HepG2 (cell line): ENCODE results near the gene RAB28. TPM values are rescaled to one million over a fixed set of nuclear protein-coding genes. Genes with fewer than 3 reads are reported as not detected.
A peak's percentile ranks its signal among the peaks of the same experiment; 100 is the strongest.

ENCODE experiments used
- ATAC-seq: fragments of 200-7000 bp; cut with Tn5 transposase; 3 replicates; pipeline ENCODE4 v1.9.1; 2020; ENCODE audit warnings: mild to moderate bottlenecking, moderate library complexity
- BruUV-seq: library from RNA; stranded (reverse); fragments of 400-500 nt; replicated peaks from 2 replicates; lab custom pipeline; 2021; lab: Mats Ljungman, UMichigan
- CTCF ChIA-PET: fragments of 300-600 bp; formaldehyde crosslinking; extraction: SDS; loops from one replicate; lab custom pipeline; 2021; ENCODE audit warnings: low total read pairs, inconsistent platforms, low intra/inter-chr PET ratio; lab: Yijun Ruan, JAX
- POLR2A ChIA-PET: fragments of 350-600 bp; sonication (Branson Sonifier 250); formaldehyde crosslinking; loops from one replicate; lab custom pipeline; 2020; ENCODE audit warnings: antibody characterized with exemption, inconsistent platforms; lab: Yijun Ruan, JAX
- DNase-seq: peaks from one replicate; pipeline ENCODE4 v3.0.0-alpha.2; 2015; ENCODE audit warnings: low spot score
- FAIRE-seq: peaks from 3 replicates; lab custom pipeline; 2011; peaks lifted over from hg19 to GRCh38; lab: Jason Lieb, UNC
- H2AFZ ChIP-seq: one replicate; pipeline ENCODE4 v1.6.1; 2011; ENCODE audit warnings: low read length, inconsistent platforms
- H3K27ac ChIP-seq: fragments of 300-600 bp; 3 replicates; pipeline ENCODE4 v1.8.0; 2011; ENCODE audit warnings: mixed run types, mild to moderate bottlenecking, mixed read lengths, low read length, inconsistent platforms; ENCODE audit not compliant: insufficient read depth; ENCODE audit errors: extremely low read length
- H3K27me3 ChIP-seq, 2 experiments: fragments of 200-600 bp in 1 of 2; 2 replicates in 1 of 2; 3 replicates in 1 of 2; pipeline versions ENCODE4 v1.6.0 to v1.8.0; 2011; ENCODE audit warnings: low read length in 2 of 2, mild to moderate bottlenecking in 2 of 2, moderate library complexity in 2 of 2, inconsistent platforms in 1 of 2; ENCODE audit not compliant: insufficient read depth in 2 of 2, control insufficient read depth in 1 of 2
- H3K36me3 ChIP-seq, 2 experiments: fragments of 200-600 bp in 1 of 2; replicated peaks in 1 of 2; 2 replicates in 1 of 2; 3 replicates in 1 of 2; pipeline versions ENCODE4 v1.5.1 to v1.8.0; 2011; ENCODE audit warnings: low read length in 2 of 2, inconsistent platforms in 1 of 2; ENCODE audit not compliant: insufficient read depth in 2 of 2, control insufficient read depth in 1 of 2
- H3K4me1 ChIP-seq: 2 replicates; pipeline ENCODE4 v1.5.1; 2012; ENCODE audit warnings: low read length, inconsistent platforms; ENCODE audit not compliant: insufficient read depth
- H3K4me2 ChIP-seq: 2 replicates; pipeline ENCODE4 v1.6.0; 2011; ENCODE audit warnings: low read depth, low read length, inconsistent platforms
- H3K4me3 ChIP-seq, 3 experiments: fragments of 200-600 bp in 1 of 3; sonication (generic), shearing (Covaris generic) in 1 of 3; replicated peaks in 1 of 3; 2 replicates each; pipeline ENCODE4 v1.5.1; 2011 to 2016; ENCODE audit warnings: low read length in 3 of 3, inconsistent platforms in 2 of 3, low read depth in 2 of 3, mild to moderate bottlenecking in 2 of 3, control low read depth in 1 of 3, mixed read lengths in 1 of 3; ENCODE audit not compliant: insufficient read depth in 1 of 3
- H3K79me2 ChIP-seq: one replicate; pipeline ENCODE4 v1.6.1; 2011; ENCODE audit warnings: low read length, inconsistent platforms; ENCODE audit not compliant: insufficient read depth
- H3K9ac ChIP-seq: 2 replicates; pipeline ENCODE4 v1.6.0; 2011; ENCODE audit warnings: mild to moderate bottlenecking, low read depth, low read length, inconsistent platforms; ENCODE audit not compliant: insufficient read depth
- H3K9me3 ChIP-seq: 2 replicates; pipeline ENCODE4 v1.5.1; 2012; ENCODE audit warnings: mild to moderate bottlenecking, low read length
- H4K20me1 ChIP-seq: 2 replicates; pipeline ENCODE4 v1.6.0; 2011; ENCODE audit warnings: inconsistent platforms, mild to moderate bottlenecking, low read length, moderate library complexity; ENCODE audit not compliant: insufficient read depth
- BCL6 ChIP-seq: IDR thresholded peaks from 2 replicates; pipeline ENCODE4 v1.6.1; 2016; ENCODE audit warnings: missing genetic modification reagents, missing compliant biosample characterization
- CEBPB ChIP-seq: IDR thresholded peaks from 2 replicates; pipeline ENCODE4 v1.6.1; 2011; ENCODE audit warnings: low read depth, low read length, improper control_type of control experiment, borderline replicate concordance
- GATAD2A ChIP-seq: IDR thresholded peaks from 2 replicates; pipeline ENCODE4 v1.6.1; 2016
- KAT8 ChIP-seq: IDR thresholded peaks from 2 replicates; pipeline ENCODE4 v1.6.1; 2016; ENCODE audit warnings: missing genetic modification reagents, missing compliant biosample characterization
- MIXL1 ChIP-seq: IDR thresholded peaks from 2 replicates; pipeline ENCODE4 v1.6.1; 2016
- NR2F6 ChIP-seq, 2 experiments: IDR thresholded peaks; 2 replicates each; pipeline ENCODE4 v1.6.1; 2016; ENCODE audit warnings: antibody characterized with exemption in 1 of 2, mild to moderate bottlenecking in 1 of 2
- RARA ChIP-seq: IDR thresholded peaks from 2 replicates; pipeline ENCODE4 v1.6.1; 2016; ENCODE audit warnings: missing genetic modification reagents, missing compliant biosample characterization
- RCOR2 ChIP-seq: IDR thresholded peaks from 2 replicates; pipeline ENCODE4 v1.6.1; 2016; ENCODE audit warnings: missing biosample characterization, missing genetic modification reagents
- THAP11 ChIP-seq: IDR thresholded peaks from 2 replicates; pipeline ENCODE4 v1.6.1; 2016; ENCODE audit warnings: missing biosample characterization, missing genetic modification reagents
- ZMYM4 ChIP-seq: sonication (generic); formaldehyde crosslinking; IDR thresholded peaks from 2 replicates; pipeline ENCODE4 v1.8.1; 2023; ENCODE audit warnings: mild to moderate bottlenecking, missing genetic modification reagents
- ZNF652 ChIP-seq: IDR thresholded peaks from 2 replicates; pipeline ENCODE4 v1.6.1; 2016; ENCODE audit warnings: low read depth, borderline replicate concordance
- ZNF788 ChIP-seq: sonication (generic); formaldehyde crosslinking; IDR thresholded peaks from 2 replicates; pipeline ENCODE4 v1.5.0; 2020; ENCODE audit warnings: mild to moderate bottlenecking, missing genetic modification reagents, borderline replicate concordance
- WGBS: methylation state at CpG from one replicate; pipeline ENCODE4 v1.1.6; 2017; ENCODE audit warnings: low lambda C conversion rate; 5-methylcytosine and 5-hydroxymethylcytosine counted together
- in situ Hi-C: cut with HindIII; loops from 2 replicates; pipeline ENCODE4 v1.10.0; 2017; ENCODE audit warnings: low pct_unique_long_range_greater_than_20kb; ENCODE audit not compliant: extremely low pct_ligation_motif_present
- intact Hi-C: fragments of 100-400 bp; cut with micrococcal nuclease; formaldehyde crosslinking; loops from one replicate; pipeline ENCODE4 v1.10.0; 2022; ENCODE audit not compliant: unreplicated experiment
- polyA plus RNA-seq, 8 experiments: library from polyadenylated mRNA; depleted of rRNA in 3 of 8; stranded (reverse) in 7 of 8; unstranded in 1 of 8; fragments of >200 nt; fragmentation: Illumina TruSeq in 4 of 8; extraction: Trizol in 4 of 8; gene quantifications; 2 replicates each; pipeline versions ENCODE4 v1.2.1 to v1.2.3, GENCODE V29; 2011 to 2016; ENCODE audit warnings: low read depth in 4 of 8, missing spikeins in 1 of 8, mixed read lengths in 1 of 8; ENCODE audit not compliant: insufficient read depth in 1 of 8
- total RNA-seq, 5 experiments: library from RNA; depleted of rRNA; stranded (reverse); fragments of >200 nt; fragmentation: Illumina TruSeq; extraction: Trizol; gene quantifications; 2 replicates each; pipeline ENCODE4 v1.2.3, GENCODE V29; 2016; ENCODE audit warnings: low read depth in 1 of 5

RAB28 gene
- total and polyA plus RNA-seq, 2 of the 13 experiments (the other 11 are each of a cell fraction or from before 2014, with no cell fraction given), result 11.8 to 18.2 TPM

DNA sequence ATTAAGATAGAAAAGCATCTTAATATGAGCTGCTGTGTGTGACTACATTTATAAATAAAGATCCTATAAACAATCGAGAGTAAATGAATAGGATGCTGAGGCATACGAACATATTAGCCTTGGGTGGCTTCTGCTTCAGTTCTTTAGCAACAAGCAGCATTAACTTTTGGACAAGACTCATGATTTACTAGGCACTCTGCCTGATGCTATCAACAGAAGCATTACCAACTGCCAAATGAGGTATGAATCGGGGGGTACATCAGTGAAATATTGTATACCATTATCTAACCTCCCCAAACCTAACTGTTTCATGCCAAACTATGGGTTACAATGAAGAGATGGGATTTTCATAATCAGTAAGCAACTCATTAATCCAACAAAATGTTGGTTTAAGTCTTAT lies 113.1 kb downstream of the RAB28 start:
- CTCF ChIA-PET, result no interaction called here
- Histone ChIP-seq H3K79me2 (no peaks in the 10 kb centered on the region), H2AFZ (no peak overlapping the region), H3K9me3 (no peaks in the 10 kb centered on the region), H3K9ac (no peak overlapping the region), H3K4me1 (peaks cover 9% of the 10 kb centered on the region), H3K36me3 (no peaks in the 10 kb centered on the region), H3K27me3 (no peaks in the 10 kb centered on the region), H3K27ac (no peak overlapping the region)
- WGBS, result 94% methylated on average over 3 of the region's 3 CpGs
- no peak for DNase-seq
- BruUV-seq, result no TSS peak
- intact Hi-C loops, result no loop called here
- POLR2A ChIA-PET, result no interaction called here
- in situ Hi-C loops, result no loop called here
- no peak for FAIRE-seq
- TF ChIP-seq THAP11 (CRISPR knock-in tag), result no peak
- TF ChIP-seq KAT8, result no peak
- TF ChIP-seq MIXL1, result no peak
- TF ChIP-seq, all 625 proteins: peak for 0
- Histone ChIP-seq H3K4me3 (no peak overlapping the region), H3K4me2 (no peak overlapping the region), H4K20me1 (no peaks in the 10 kb centered on the region)
- ATAC-seq, result no peak

DNA sequence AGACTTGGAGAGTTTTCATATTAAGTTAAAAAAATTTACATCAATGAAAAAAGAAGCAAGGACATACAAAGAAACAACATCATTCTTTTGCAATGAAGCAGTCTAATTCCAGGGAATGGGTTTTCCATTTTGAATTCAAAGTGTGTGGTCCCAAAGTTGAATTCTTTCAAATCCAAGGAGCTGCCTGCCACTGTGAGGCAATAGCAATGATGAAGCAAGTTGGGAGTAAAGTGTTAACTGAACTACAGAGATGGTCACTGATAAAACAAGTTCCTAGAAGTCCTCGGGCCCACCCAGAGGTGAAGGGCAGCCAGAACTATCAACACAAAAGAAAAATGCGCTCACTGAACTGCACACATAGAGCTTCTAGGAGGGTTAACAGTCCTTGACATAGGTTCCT lies 115.9 kb downstream of the RAB28 start:
- peak; percentile 54 for FAIRE-seq
- Histone ChIP-seq H4K20me1 (no peaks in the 10 kb centered on the region), H3K27ac (no peak overlapping the region), H3K79me2 (no peaks in the 10 kb centered on the region), H3K9ac (no peak overlapping the region), H3K4me1 (peaks cover 9% of the 10 kb centered on the region), H3K9me3 (no peaks in the 10 kb centered on the region), H3K4me3 (no peak overlapping the region), H3K36me3 (0 out of 5 replicates have a peak, but pooled peaks cover 0 to 4% of the 10 kb centered on the region in 2 experiments), H3K27me3 (no peaks in the 10 kb centered on the region), H3K4me2 (no peak overlapping the region), H2AFZ (no peak overlapping the region)
- ChIA-PET POLR2A (no interaction called here), CTCF (no interaction called here)
- WGBS, result 50% methylated on average over 2 of the region's 2 CpGs
- peak; percentile 17 for DNase-seq
- in situ Hi-C loops (no loop called here), intact Hi-C loops (no loop called here)
- no TSS peak for BruUV-seq
- TF ChIP-seq NR2F6 (IDR thresholded peaks at IDR 0.05) (0 out of 2 replicates have a peak, but pooled peaks have one; percentile 10), NR2F6 (CRISPR knock-in tag; IDR thresholded peaks at IDR 0.05) (no peak), ZMYM4 (CRISPR knock-in tag) (0 out of 2 replicates have a peak, but pooled peaks have one; percentile 19), ZNF652 (peak; percentile 71; the same call in 1 of the 2 replicates), BCL6 (CRISPR knock-in tag) (peak; percentile 96), RARA (CRISPR knock-in tag) (peak; percentile 84), CEBPB (0 out of 2 replicates have a peak, but pooled peaks have one; percentile 25), RCOR2 (CRISPR knock-in tag) (no peak), GATAD2A (0 out of 2 replicates have a peak, but pooled peaks have one; percentile 12), ZNF788 (CRISPR knock-in tag) (no peak)
- ATAC-seq, result peak; percentile 59; the same call in 2 of the 3 replicates
